Measurements from ENCODE around the gene YDJC. TPM values are rescaled to one million over a fixed set of nuclear protein-coding genes. Genes with fewer than 3 reads are reported as not detected.

Gene YDJC
- total and polyA plus RNA-seq, 2 donors (not counting 1 experiment from before 2014, with no cell fraction given) = 48.8 to 82.8 TPM

DNA sequence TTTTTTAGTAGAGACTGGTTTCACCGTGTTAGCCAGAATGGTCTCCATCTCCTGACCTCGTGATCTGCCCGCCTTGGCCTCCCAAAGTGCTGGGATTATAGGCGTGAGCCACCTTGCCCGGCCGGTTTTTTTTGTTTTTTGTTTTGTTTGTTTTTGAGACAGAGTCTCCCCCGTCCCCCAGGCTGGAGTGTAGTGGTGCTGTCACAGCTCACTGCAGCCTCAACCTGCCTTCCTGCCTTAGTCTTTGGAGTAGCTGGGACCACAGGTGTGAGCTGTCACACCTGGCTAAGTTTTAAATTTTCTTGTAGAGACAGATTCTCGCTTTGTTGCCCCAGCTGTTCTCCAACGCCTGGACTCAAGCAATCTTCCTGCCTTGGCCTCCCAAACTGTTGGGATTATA is 39.2 kb upstream of the YDJC start:
- WGBS (ENCODE audit: insufficient coverage) = 72% methylated on average over 3 of the region's 9 CpGs
- H3K4me3 ChIP-seq (ENCODE audit: control extremely low read depth in 1 of 5, extremely low read depth in 1 of 5, insufficient read depth in 1 of 5, low read depth in 2 of 5, low read length in 4 of 5) = no peak overlapping the region
- DNase-seq (no peak), ATAC-seq (ENCODE audit: low read depth) (no peak)
- H3K36me3 ChIP-seq (replicated peaks in 1 of 2; ENCODE audit: control extremely low read depth in 1 of 2, control insufficient read depth in 1 of 2, extremely low read depth in 1 of 2, insufficient read depth in 2 of 2, low read length in 1 of 2) = peaks cover 7 to 40% of the 10 kb centered on the region in 2 experiments
- CTCF ChIA-PET = no interaction called here
- H3K4me1 ChIP-seq (ENCODE audit: control insufficient read depth in 2 of 2, insufficient read depth in 2 of 2, low read length in 2 of 2) = peaks cover 8 to 17% of the 10 kb centered on the region in 2 donors
- Mint-ChIP-seq H3K4me3 (no peak overlapping the region), H3K27ac (no peak overlapping the region), H3K27me3 (no peaks in the 10 kb centered on the region), H3K4me1 (peaks cover 28% of the 10 kb centered on the region), H3K9me3 (ENCODE audit: insufficient read depth) (no peaks in the 10 kb centered on the region)
- no peaks in the 10 kb centered on the region for H3K27me3 ChIP-seq (replicated peaks in 1 of 4; ENCODE audit: control extremely low read depth in 1 of 4, control insufficient read depth in 3 of 4, insufficient read depth in 4 of 4, low read length in 3 of 4)
- H3K79me2 ChIP-seq (ENCODE audit: control insufficient read depth, insufficient read depth, low read length) = peaks cover 59% of the 10 kb centered on the region
- H3K9ac ChIP-seq (ENCODE audit: low read length) = no peak overlapping the region
- H4K20me1 ChIP-seq (ENCODE audit: control insufficient read depth, insufficient read depth, low read length, poor library complexity, severe bottlenecking) = peaks cover 33% of the 10 kb centered on the region
- no peaks in the 10 kb centered on the region for H3K9me3 ChIP-seq (ENCODE audit: control extremely low read depth in 1 of 3, control insufficient read depth in 2 of 3, insufficient read depth in 1 of 3, low read length in 2 of 3)
- H3K4me2 ChIP-seq (replicated peaks; ENCODE audit: low read depth, low read length, poor library complexity, severe bottlenecking) = no peak overlapping the region
- no peak overlapping the region for H2AFZ ChIP-seq (ENCODE audit: insufficient read depth, low read depth, low read length, poor library complexity, severe bottlenecking)
- TF ChIP-seq EZH2 (IDR thresholded peaks at IDR 0.05; ENCODE audit: borderline replicate concordance, insufficient read depth, low read depth, low read length, poor library complexity, severe bottlenecking) = no peak
- TF ChIP-seq, protein P1, sequence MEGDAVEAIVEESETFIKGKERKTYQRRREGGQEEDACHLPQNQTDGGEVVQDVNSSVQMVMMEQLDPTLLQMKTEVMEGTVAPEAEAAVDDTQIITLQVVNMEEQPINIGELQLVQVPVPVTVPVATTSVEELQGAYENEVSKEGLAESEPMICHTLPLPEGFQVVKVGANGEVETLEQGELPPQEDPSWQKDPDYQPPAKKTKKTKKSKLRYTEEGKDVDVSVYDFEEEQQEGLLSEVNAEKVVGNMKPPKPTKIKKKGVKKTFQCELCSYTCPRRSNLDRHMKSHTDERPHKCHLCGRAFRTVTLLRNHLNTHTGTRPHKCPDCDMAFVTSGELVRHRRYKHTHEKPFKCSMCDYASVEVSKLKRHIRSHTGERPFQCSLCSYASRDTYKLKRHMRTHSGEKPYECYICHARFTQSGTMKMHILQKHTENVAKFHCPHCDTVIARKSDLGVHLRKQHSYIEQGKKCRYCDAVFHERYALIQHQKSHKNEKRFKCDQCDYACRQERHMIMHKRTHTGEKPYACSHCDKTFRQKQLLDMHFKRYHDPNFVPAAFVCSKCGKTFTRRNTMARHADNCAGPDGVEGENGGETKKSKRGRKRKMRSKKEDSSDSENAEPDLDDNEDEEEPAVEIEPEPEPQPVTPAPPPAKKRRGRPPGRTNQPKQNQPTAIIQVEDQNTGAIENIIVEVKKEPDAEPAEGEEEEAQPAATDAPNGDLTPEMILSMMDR (IDR thresholded peaks at IDR 0.05) = no peak
- POLR2A ChIA-PET = no interaction called here
- no peak overlapping the region for H3K27ac ChIP-seq (ENCODE audit: low read length in 2 of 2)
- intact Hi-C loops (cut with micrococcal nuclease) = loop anchor here (5.0 kb wide), 1 partner anchor 268 kb away; no protein-coding TSS in a partner anchor

DNA sequence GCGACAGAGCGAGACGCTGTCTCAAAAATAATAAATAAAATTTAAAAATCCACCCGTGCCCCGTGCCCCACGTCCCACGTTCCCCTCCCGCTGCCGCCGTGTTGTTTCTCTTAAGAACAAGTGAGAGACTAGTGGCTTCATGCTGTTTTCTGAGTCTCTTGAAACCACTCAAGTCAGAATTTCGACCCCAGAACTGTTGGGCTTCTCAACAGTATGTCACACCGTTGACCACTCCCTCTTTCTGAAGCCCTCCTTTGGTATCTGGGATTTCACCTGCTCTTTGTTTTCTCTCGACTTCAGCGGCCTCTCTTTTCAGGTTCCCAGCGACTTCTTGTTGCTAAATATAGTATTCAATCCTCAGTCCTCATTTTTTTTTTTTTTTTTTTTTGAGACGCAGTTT is 37.0 kb upstream of the YDJC start:
- ChIA-PET CTCF (interaction anchor here (1.5 to 1.8 kb wide), 3 partner anchors 19 to 271 kb away, joined by 6 to 9 read pairs (median 6); partner anchors contain the start of gene YDJC), POLR2A (interaction anchor here (0.9 to 1.7 kb wide), 2 partner anchors 37 to 69 kb away, joined by 3 to 12 read pairs; partner anchors contain the start of genes YDJC and YPEL1)
- peak overlapping the region; percentile 69 for H3K27ac Mint-ChIP-seq
- H3K4me3 ChIP-seq (ENCODE audit: control extremely low read depth in 1 of 5, extremely low read depth in 1 of 5, insufficient read depth in 1 of 5, low read depth in 2 of 5, low read length in 4 of 5) = peak overlapping the region in 4 of 5 experiments; percentile 77 to 96 (median 90)
- H3K4me1 Mint-ChIP-seq = peaks cover 28% of the 10 kb centered on the region
- peak overlapping the region; percentile 92 for H2AFZ ChIP-seq (ENCODE audit: insufficient read depth, low read depth, low read length, poor library complexity, severe bottlenecking)
- intact Hi-C loops (cut with micrococcal nuclease) = loop anchor here (1.0 to 5.0 kb wide), 5 partner anchors 14 to 271 kb away; partner anchors contain the start of genes SDF2L1, YDJC and YPEL1
- no peak for ATAC-seq (ENCODE audit: low read depth)
- no peak for DNase-seq
- H3K27me3 Mint-ChIP-seq = no peaks in the 10 kb centered on the region
- H3K27ac ChIP-seq (ENCODE audit: low read length in 2 of 2) = peak overlapping the region in 1 of 2 donors; percentile 92
- peaks cover 44% of the 10 kb centered on the region for H3K79me2 ChIP-seq (ENCODE audit: control insufficient read depth, insufficient read depth, low read length)
- no peaks in the 10 kb centered on the region for H3K27me3 ChIP-seq (replicated peaks in 1 of 4; ENCODE audit: control extremely low read depth in 1 of 4, control insufficient read depth in 3 of 4, insufficient read depth in 4 of 4, low read length in 3 of 4)
- H3K9me3 ChIP-seq (ENCODE audit: control extremely low read depth in 1 of 3, control insufficient read depth in 2 of 3, insufficient read depth in 1 of 3, low read length in 2 of 3) = no peaks in the 10 kb centered on the region
- peaks cover 8 to 17% of the 10 kb centered on the region in 2 donors for H3K4me1 ChIP-seq (ENCODE audit: control insufficient read depth in 2 of 2, insufficient read depth in 2 of 2, low read length in 2 of 2)
- H3K9ac ChIP-seq (ENCODE audit: low read length) = peak overlapping the region; percentile 80
- 68% methylated on average over 9 of the region's 16 CpGs for WGBS (ENCODE audit: insufficient coverage)
- TF ChIP-seq, protein P1 (IDR thresholded peaks at IDR 0.05) = no peak
- TF ChIP-seq EZH2 (IDR thresholded peaks at IDR 0.05; ENCODE audit: borderline replicate concordance, insufficient read depth, low read depth, low read length, poor library complexity, severe bottlenecking) = no peak
- H4K20me1 ChIP-seq (ENCODE audit: control insufficient read depth, insufficient read depth, low read length, poor library complexity, severe bottlenecking) = peaks cover 11% of the 10 kb centered on the region
- peak overlapping the region; percentile 79 for H3K4me2 ChIP-seq (replicated peaks; ENCODE audit: low read depth, low read length, poor library complexity, severe bottlenecking)
- no peaks in the 10 kb centered on the region for H3K9me3 Mint-ChIP-seq (ENCODE audit: insufficient read depth)
- H3K36me3 ChIP-seq (replicated peaks in 1 of 2; ENCODE audit: control extremely low read depth in 1 of 2, control insufficient read depth in 1 of 2, extremely low read depth in 1 of 2, insufficient read depth in 2 of 2, low read length in 1 of 2) = peaks cover 2 to 18% of the 10 kb centered on the region in 2 experiments
- H3K4me3 Mint-ChIP-seq = peak overlapping the region; percentile 96
